Esophagus squamous epithelium (tissue), 4 donors: ENCODE data around the gene RPL5.

Source experiments
- CTCF ChIP-seq, 6 experiments: fragments of 450-650 bp in 4 of 6; fragments of 200-600 bp in 2 of 6; sonication (generic) in 2 of 6; IDR thresholded peaks; one replicate each; pipeline ENCODE4 v1.5.1; 2016 to 2019; ENCODE audit warnings: antibody characterized with exemption in 6 of 6, mild to moderate bottlenecking in 4 of 6, moderate library complexity in 4 of 6
- POLR2A ChIP-seq, 4 donors: fragments of 450-650 bp; IDR thresholded peaks; one replicate each; pipeline ENCODE4 v1.6.1; 2017; ENCODE audit warnings: antibody characterized with exemption in 4 of 4, mild to moderate bottlenecking in 4 of 4, moderate library complexity in 3 of 4

GRCh38 chr1:92845908-92846307, 14.1 kb downstream of the RPL5 start:
- no peak for TF ChIP-seq CTCF (IDR thresholded peaks at IDR 0.05)
- TF ChIP-seq POLR2A (IDR thresholded peaks at IDR 0.05) = no peak
